K562 (cell line): Measurements from ENCODE around the gene RIC3. TPM values are rescaled to one million over a fixed set of nuclear protein-coding genes. Genes with fewer than 3 reads are reported as not detected.

Experiments
- ATAC-seq: fragments of 200-7000 bp; cut with Tn5 transposase; 3 replicates; pipeline ENCODE4 v1.9.1; 2020; ENCODE audit warnings: moderate library complexity
- BruUV-seq: library from RNA; stranded (reverse); fragments of 400-500 nt; replicated peaks from 2 replicates; lab custom pipeline; 2021; lab: Mats Ljungman, UMichigan
- CTCF ChIA-PET: fragments of 300-600 bp; formaldehyde crosslinking; extraction: SDS; loops from one replicate; lab custom pipeline; 2021; ENCODE audit warnings: low intra/inter-chr PET ratio; lab: Yijun Ruan, JAX
- POLR2A ChIA-PET: fragments of 300-600, 350-650 bp; sonication (Branson Sonifier 250); formaldehyde crosslinking; extraction: SDS; loops from one replicate; lab custom pipeline; 2021; ENCODE audit warnings: antibody characterized with exemption, inconsistent platforms; lab: Yijun Ruan, JAX
- DNase-seq, 4 experiments: peaks; one replicate each; pipeline versions ENCODE4 v3.0.0 to v3.0.0-alpha.2; 2011 to 2018; ENCODE audit warnings: low spot score in 3 of 4, mixed read lengths in 3 of 4; ENCODE audit errors: extremely low read depth in 1 of 4
- FAIRE-seq: peaks from 2 replicates; lab custom pipeline; 2011; peaks lifted over from hg19 to GRCh38; lab: Jason Lieb, UNC
- H2AFZ ChIP-seq: 2 replicates; pipeline ENCODE4 v1.6.0; 2011; ENCODE audit warnings: low read depth, low read length, control low read depth, inconsistent platforms
- H3K27ac ChIP-seq: fragments of 200-600 bp; 3 replicates; pipeline ENCODE4 v1.8.0; 2011; ENCODE audit warnings: low read depth, mild to moderate bottlenecking, control low read depth, inconsistent platforms, low read length, moderate library complexity, mixed read lengths; ENCODE audit errors: extremely low read depth
- H3K27me3 ChIP-seq, 2 experiments: fragments of 300-600 bp in 1 of 2; 2 replicates in 1 of 2; 3 replicates in 1 of 2; pipeline versions ENCODE4 v1.6.0 to v1.8.0; 2011; ENCODE audit warnings: inconsistent platforms in 2 of 2, low read length in 2 of 2, mild to moderate bottlenecking in 1 of 2, mixed read lengths in 1 of 2, moderate library complexity in 1 of 2; ENCODE audit not compliant: control insufficient read depth in 2 of 2, insufficient read depth in 2 of 2
- H3K36me3 ChIP-seq: fragments of 300-600 bp; 3 replicates; pipeline ENCODE4 v1.8.0; 2011; ENCODE audit warnings: mild to moderate bottlenecking, low read length, inconsistent platforms; ENCODE audit not compliant: control insufficient read depth, insufficient read depth
- H3K4me1 ChIP-seq, 2 experiments: fragments of 200-600 bp in 1 of 2; replicated peaks in 1 of 2; 2 replicates in 1 of 2; 3 replicates in 1 of 2; pipeline versions ENCODE4 v1.5.1 to v1.8.0; 2011; ENCODE audit warnings: inconsistent platforms in 2 of 2, low read length in 2 of 2, mild to moderate bottlenecking in 1 of 2, mixed read lengths in 1 of 2, moderate library complexity in 1 of 2; ENCODE audit not compliant: control insufficient read depth in 2 of 2, insufficient read depth in 2 of 2
- H3K4me2 ChIP-seq: 2 replicates; pipeline ENCODE4 v1.6.1; 2011; ENCODE audit warnings: low read length, control low read depth, inconsistent platforms, mixed read lengths; ENCODE audit not compliant: insufficient read depth
- H3K4me3 ChIP-seq: fragments of 200-600 bp; sonication (generic), shearing (Covaris generic); 2 replicates; pipeline ENCODE4 v1.5.1; 2016; ENCODE audit warnings: control low read depth, inconsistent platforms
- H3K79me2 ChIP-seq: fragments of 200-600 bp; 3 replicates; pipeline ENCODE4 v1.8.0; 2011; ENCODE audit warnings: low read length, inconsistent platforms; ENCODE audit not compliant: control insufficient read depth, insufficient read depth
- H3K9ac ChIP-seq, 2 experiments: 2 replicates each; pipeline versions ENCODE4 v1.6.0 to v1.6.1; 2011; ENCODE audit warnings: low read depth in 2 of 2, low read length in 2 of 2, control low read depth in 1 of 2, inconsistent platforms in 1 of 2, mild to moderate bottlenecking in 1 of 2, mixed read lengths in 1 of 2; ENCODE audit not compliant: insufficient read depth in 1 of 2
- H3K9me1 ChIP-seq: one replicate; pipeline ENCODE4 v1.6.0; 2011; ENCODE audit warnings: inconsistent platforms, mild to moderate bottlenecking, low read length, moderate library complexity; ENCODE audit not compliant: control insufficient read depth, insufficient read depth
- H3K9me3 ChIP-seq: replicated peaks from 2 replicates; pipeline ENCODE4 v1.5.1; 2011; ENCODE audit warnings: low read depth, low read length, inconsistent platforms; ENCODE audit not compliant: control insufficient read depth, insufficient read depth
- H4K20me1 ChIP-seq: replicated peaks from 2 replicates; pipeline ENCODE4 v1.6.1; 2011; ENCODE audit warnings: low read length, inconsistent platforms, mixed read lengths; ENCODE audit not compliant: control insufficient read depth, insufficient read depth
- RAD21 ChIP-seq, 2 experiments: fragments of 250-450 bp in 1 of 2; fragments of 450-650 bp in 1 of 2; sonication (Bioruptor Pico) in 1 of 2; formaldehyde crosslinking in 1 of 2; IDR thresholded peaks in 1 of 2; conservative IDR thresholded peaks in 1 of 2; 2 replicates each; pipeline versions ENCODE4 v1.4.0 to v1.8.0; 2020 to 2022; ENCODE audit warnings: mild to moderate bottlenecking in 2 of 2, moderate library complexity in 1 of 2
- SMC3 ChIP-seq: conservative IDR thresholded peaks from 2 replicates; pipeline ENCODE4 v1.6.1; 2011; ENCODE audit warnings: low read depth, low read length, improper control_type of control experiment; ENCODE audit not compliant: insufficient read depth
- STAG1 ChIP-seq: sonication (generic); formaldehyde crosslinking; IDR thresholded peaks from 2 replicates; pipeline ENCODE4 v1.5.0; 2020; ENCODE audit warnings: missing genetic modification reagents, borderline replicate concordance
- TAL1 ChIP-seq: fragments of 450-650 bp; IDR thresholded peaks from 2 replicates; pipeline ENCODE4 v1.6.1; 2016; ENCODE audit warnings: mild to moderate bottlenecking
- WGBS: fragments of 100-300 bp; shearing (Covaris generic); methylation state at CpG from one replicate; pipeline ENCODE4 v1.1.6; 2016; ENCODE audit warnings: low coverage, mixed read lengths; ENCODE audit not compliant: insufficient coverage; ENCODE audit errors: missing lambda C conversion rate; 5-methylcytosine and 5-hydroxymethylcytosine counted together
- in situ Hi-C: fragments of 300-500 bp; cut with MboI; formaldehyde crosslinking; loops from 4 replicates; pipeline ENCODE4 v1.15.0; 2018; ENCODE audit warnings: inconsistent platforms, mixed read lengths
- intact Hi-C: fragments of 100-400 bp; cut with micrococcal nuclease; formaldehyde crosslinking; loops from 2 replicates; pipeline ENCODE4 v1.14.2; 2022
- polyA plus RNA-seq, 8 experiments: library from polyadenylated mRNA; depleted of rRNA in 4 of 8; stranded (reverse) in 5 of 8; unstranded in 3 of 8; fragments of >200 nt; fragmentation: Nextera tagmentation in 2 of 8; fragmentation: Illumina TruSeq in 1 of 8; extraction: Ambion mirVana in 2 of 8; extraction: Trizol in 1 of 8; gene quantifications; 2 replicates each; pipeline versions ENCODE4 v1.2.1 to v1.2.3, GENCODE V29; 2011 to 2014; ENCODE audit warnings: inconsistent platforms in 1 of 8, missing spikeins in 1 of 8
- total RNA-seq, 7 experiments: library from RNA; depleted of rRNA in 6 of 7; stranded (reverse); fragments of >200 nt in 6 of 7; fragmentation: Illumina TruSeq in 2 of 7; extraction: Trizol in 2 of 7; gene quantifications; 2 replicates each; pipeline versions ENCODE4 v1.2.1 to v1.2.3, GENCODE V29; 2011 to 2021; ENCODE audit warnings: low replicate concordance in 1 of 7
- TF ChIP-seq, protein P1 (sequence below): fragments of 450-650 bp; formaldehyde crosslinking; IDR thresholded peaks from 2 replicates; pipeline ENCODE4 v1.4.0; 2020; ENCODE audit warnings: mild to moderate bottlenecking, moderate library complexity
- TF ChIP-seq, protein P2 (sequence below), 2 experiments: fragments of 450-650 bp; formaldehyde crosslinking in 1 of 2; IDR thresholded peaks; 2 replicates each; pipeline versions ENCODE4 v1.4.0 to v1.6.1; 2014 to 2020; ENCODE audit warnings: mild to moderate bottlenecking in 2 of 2, borderline replicate concordance in 1 of 2, low read depth in 1 of 2
- TF ChIP-seq, protein P3 (sequence below), 3 experiments: IDR thresholded peaks in 2 of 3; conservative IDR thresholded peaks in 1 of 3; 2 replicates each; pipeline ENCODE4 v1.5.1; 2011 to 2012; ENCODE audit warnings: low read length in 3 of 3, mild to moderate bottlenecking in 3 of 3, control low read depth in 2 of 3, improper control_type of control experiment in 1 of 3, inconsistent platforms in 1 of 3, low read depth in 1 of 3, mixed read lengths in 1 of 3, moderate library complexity in 1 of 3; ENCODE audit not compliant: insufficient read depth in 2 of 3

The RIC3 gene
- total and polyA plus RNA-seq, 9 of the 15 experiments (the other 6 are each of a cell fraction or from before 2014, with no cell fraction given) = 0.03 to 0.16 (median 0.05) TPM; not detected in 4

DNA sequence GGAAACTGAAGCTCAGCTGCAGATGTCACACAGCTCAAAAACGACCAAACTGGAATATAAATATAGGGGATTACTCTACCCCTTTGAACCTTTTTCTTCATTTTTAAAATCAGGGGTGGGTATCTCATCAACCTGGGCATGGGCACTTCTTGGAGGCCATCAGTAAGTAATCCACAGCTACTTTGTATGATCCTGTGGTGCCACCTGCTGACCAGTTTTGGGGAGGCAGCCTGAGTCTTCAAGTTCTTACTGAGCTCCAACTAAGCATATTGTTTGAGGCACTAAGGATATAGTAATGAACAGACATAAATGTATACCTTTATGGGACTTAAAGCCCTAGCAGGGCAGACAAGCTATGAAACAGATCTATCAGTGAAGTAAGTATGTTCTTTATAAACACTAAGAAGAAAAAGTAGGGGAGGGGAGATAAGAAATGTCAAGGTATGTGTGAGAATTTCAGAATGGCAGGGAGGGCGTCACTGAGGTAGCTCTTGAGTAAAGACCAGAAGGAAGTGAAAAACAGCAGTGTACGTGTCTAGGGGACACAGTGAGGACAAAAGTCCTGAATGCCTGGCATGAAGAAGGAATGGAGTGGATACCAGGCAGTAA lies 69.4 kb downstream of the RIC3 start:
- Histone ChIP-seq H3K27ac (no peak overlapping the region), H3K9me3 (no peaks in the 10 kb centered on the region), H3K4me1 (peaks cover 0 to 3% of the 10 kb centered on the region in 2 experiments; a peak in 2 of 5 replicates), H3K4me2 (no peak overlapping the region), H3K9me1 (no peaks in the 10 kb centered on the region), H3K27me3 (peaks cover 0 to 44% of the 10 kb centered on the region in 2 experiments; a peak in 3 of 5 replicates), H3K4me3 (no peak overlapping the region), H3K9ac (no peak overlapping the region), H4K20me1 (no peaks in the 10 kb centered on the region), H3K79me2 (no peaks in the 10 kb centered on the region), H2AFZ (no peak overlapping the region), H3K36me3 (no peaks in the 10 kb centered on the region)
- DNase-seq = peak; percentile 50 to 75 (median 60)
- WGBS = 0% methylated on average over 3 of the region's 3 CpGs
- peak; percentile 88 for ATAC-seq
- intact Hi-C loops (loop anchor here (1.0 to 10.0 kb wide), 4 partner anchors 67 to 395 kb away; partner anchors contain the start of gene OVCH2), in situ Hi-C loops (loop anchor here (5.0 to 10.0 kb wide), 2 partner anchors 92 to 205 kb away; no protein-coding TSS in a partner anchor)
- no TSS peak for BruUV-seq
- FAIRE-seq = peak; percentile 89
- ChIA-PET CTCF (interaction anchor here (1.2 to 4.4 kb wide), 3 partner anchors 67 to 93 kb away, joined by 3 to 17 read pairs (median 6); no protein-coding TSS in a partner anchor), POLR2A (interaction anchor here (0.6 to 1.7 kb wide), 7 partner anchors 11 to 603 kb away, joined by 3 to 4 read pairs (median 3); no protein-coding TSS in a partner anchor)
- TF ChIP-seq SMC3 = peak; percentile 72
- TF ChIP-seq, protein P1, sequence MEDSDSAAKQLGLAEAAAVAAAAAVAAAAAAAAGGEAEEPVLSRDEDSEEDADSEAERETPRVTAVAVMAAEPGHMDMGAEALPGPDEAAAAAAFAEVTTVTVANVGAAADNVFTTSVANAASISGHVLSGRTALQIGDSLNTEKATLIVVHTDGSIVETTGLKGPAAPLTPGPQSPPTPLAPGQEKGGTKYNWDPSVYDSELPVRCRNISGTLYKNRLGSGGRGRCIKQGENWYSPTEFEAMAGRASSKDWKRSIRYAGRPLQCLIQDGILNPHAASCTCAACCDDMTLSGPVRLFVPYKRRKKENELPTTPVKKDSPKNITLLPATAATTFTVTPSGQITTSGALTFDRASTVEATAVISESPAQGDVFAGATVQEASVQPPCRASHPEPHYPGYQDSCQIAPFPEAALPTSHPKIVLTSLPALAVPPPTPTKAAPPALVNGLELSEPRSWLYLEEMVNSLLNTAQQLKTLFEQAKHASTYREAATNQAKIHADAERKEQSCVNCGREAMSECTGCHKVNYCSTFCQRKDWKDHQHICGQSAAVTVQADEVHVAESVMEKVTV (CRISPR knock-in tag) = peak; percentile 72
- peak; percentile 17; the same call in 1 of the 2 replicates for TF ChIP-seq STAG1
- no peak for TF ChIP-seq TAL1
- TF ChIP-seq, protein P2, sequence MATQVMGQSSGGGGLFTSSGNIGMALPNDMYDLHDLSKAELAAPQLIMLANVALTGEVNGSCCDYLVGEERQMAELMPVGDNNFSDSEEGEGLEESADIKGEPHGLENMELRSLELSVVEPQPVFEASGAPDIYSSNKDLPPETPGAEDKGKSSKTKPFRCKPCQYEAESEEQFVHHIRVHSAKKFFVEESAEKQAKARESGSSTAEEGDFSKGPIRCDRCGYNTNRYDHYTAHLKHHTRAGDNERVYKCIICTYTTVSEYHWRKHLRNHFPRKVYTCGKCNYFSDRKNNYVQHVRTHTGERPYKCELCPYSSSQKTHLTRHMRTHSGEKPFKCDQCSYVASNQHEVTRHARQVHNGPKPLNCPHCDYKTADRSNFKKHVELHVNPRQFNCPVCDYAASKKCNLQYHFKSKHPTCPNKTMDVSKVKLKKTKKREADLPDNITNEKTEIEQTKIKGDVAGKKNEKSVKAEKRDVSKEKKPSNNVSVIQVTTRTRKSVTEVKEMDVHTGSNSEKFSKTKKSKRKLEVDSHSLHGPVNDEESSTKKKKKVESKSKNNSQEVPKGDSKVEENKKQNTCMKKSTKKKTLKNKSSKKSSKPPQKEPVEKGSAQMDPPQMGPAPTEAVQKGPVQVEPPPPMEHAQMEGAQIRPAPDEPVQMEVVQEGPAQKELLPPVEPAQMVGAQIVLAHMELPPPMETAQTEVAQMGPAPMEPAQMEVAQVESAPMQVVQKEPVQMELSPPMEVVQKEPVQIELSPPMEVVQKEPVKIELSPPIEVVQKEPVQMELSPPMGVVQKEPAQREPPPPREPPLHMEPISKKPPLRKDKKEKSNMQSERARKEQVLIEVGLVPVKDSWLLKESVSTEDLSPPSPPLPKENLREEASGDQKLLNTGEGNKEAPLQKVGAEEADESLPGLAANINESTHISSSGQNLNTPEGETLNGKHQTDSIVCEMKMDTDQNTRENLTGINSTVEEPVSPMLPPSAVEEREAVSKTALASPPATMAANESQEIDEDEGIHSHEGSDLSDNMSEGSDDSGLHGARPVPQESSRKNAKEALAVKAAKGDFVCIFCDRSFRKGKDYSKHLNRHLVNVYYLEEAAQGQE (IDR thresholded peaks at IDR 0.05; ENCODE audit: borderline replicate concordance) = peak; percentile 51; the same call in 1 of the 2 replicates
- TF ChIP-seq, protein P2 (CRISPR knock-in tag; IDR thresholded peaks at IDR 0.05; ENCODE audit: low read depth) = no peak
- TF ChIP-seq, protein P3, sequence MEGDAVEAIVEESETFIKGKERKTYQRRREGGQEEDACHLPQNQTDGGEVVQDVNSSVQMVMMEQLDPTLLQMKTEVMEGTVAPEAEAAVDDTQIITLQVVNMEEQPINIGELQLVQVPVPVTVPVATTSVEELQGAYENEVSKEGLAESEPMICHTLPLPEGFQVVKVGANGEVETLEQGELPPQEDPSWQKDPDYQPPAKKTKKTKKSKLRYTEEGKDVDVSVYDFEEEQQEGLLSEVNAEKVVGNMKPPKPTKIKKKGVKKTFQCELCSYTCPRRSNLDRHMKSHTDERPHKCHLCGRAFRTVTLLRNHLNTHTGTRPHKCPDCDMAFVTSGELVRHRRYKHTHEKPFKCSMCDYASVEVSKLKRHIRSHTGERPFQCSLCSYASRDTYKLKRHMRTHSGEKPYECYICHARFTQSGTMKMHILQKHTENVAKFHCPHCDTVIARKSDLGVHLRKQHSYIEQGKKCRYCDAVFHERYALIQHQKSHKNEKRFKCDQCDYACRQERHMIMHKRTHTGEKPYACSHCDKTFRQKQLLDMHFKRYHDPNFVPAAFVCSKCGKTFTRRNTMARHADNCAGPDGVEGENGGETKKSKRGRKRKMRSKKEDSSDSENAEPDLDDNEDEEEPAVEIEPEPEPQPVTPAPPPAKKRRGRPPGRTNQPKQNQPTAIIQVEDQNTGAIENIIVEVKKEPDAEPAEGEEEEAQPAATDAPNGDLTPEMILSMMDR (IDR thresholded peaks at IDR 0.05 in 2 of 3, conservative IDR thresholded peaks at IDR 0.05 in 1 of 3; ENCODE audit: insufficient read depth in 2 of 3, low read depth in 1 of 3, low read length in 3 of 3) = peak; percentile 69 to 80 (median 76)
- TF ChIP-seq RAD21 (CRISPR knock-in tag; conservative IDR thresholded peaks at IDR 0.05 in 1 of 2, IDR thresholded peaks at IDR 0.05 in 1 of 2) = peak; percentile 83 to 84
